KBM-7 (cell line): ENCODE measurements around the gene DUSP7.

ENCODE experiments used
- DNase-seq: peaks from one replicate; pipeline ENCODE4 v3.0.0-alpha.2; 2015
- in situ Hi-C: fragments of 300-500 bp; cut with MboI; formaldehyde crosslinking; loops from 2 replicates; pipeline ENCODE4 v1.14.3; 2020; ENCODE audit warnings: low sequenced_read_pairs, low pct_unique_long_range_greater_than_20kb, mixed read lengths

DUSP7 gene

GRCh38 chr3:52070724-52071621 is 14.6 kb upstream of the DUSP7 start:
- DNase-seq, result no peak
- in situ Hi-C loops, result no loop called here

GRCh38 chr3:52069855-52070254 is 13.5 kb upstream of the DUSP7 start:
- DNase-seq, result no peak
- in situ Hi-C loops, result no loop called here

- no peak for DNase-seq
- in situ Hi-C loops, result no loop called here
Observed at GRCh38 chr3:52069135-52069534, 12.8 kb upstream of the DUSP7 start.

GRCh38 chr3:52068730-52069129 is 12.4 kb upstream of the DUSP7 start:
- in situ Hi-C loops, result no loop called here
- DNase-seq, result no peak

- DNase-seq, result peak; percentile 19
- in situ Hi-C loops, result no loop called here
Observed at GRCh38 chr3:52068055-52068571, 11.7 kb upstream of the DUSP7 start.

- DNase-seq, result no peak
- in situ Hi-C loops, result no loop called here
Observed at GRCh38 chr3:52067526-52067925, 11.2 kb upstream of the DUSP7 start.

- DNase-seq, result no peak
- in situ Hi-C loops, result no loop called here
Observed at GRCh38 chr3:52067046-52067445, 10.7 kb upstream of the DUSP7 start.

GRCh38 chr3:52065264-52065756 is 8.9 kb upstream of the DUSP7 start:
- in situ Hi-C loops, result no loop called here
- DNase-seq, result no peak

- no peak for DNase-seq
- in situ Hi-C loops, result no loop called here
Observed at GRCh38 chr3:52064561-52064960, 8.2 kb upstream of the DUSP7 start.

GRCh38 chr3:52063026-52063723 is 6.8 kb upstream of the DUSP7 start:
- no peak for DNase-seq
- in situ Hi-C loops, result no loop called here

GRCh38 chr3:52062505-52062904 is 6.1 kb upstream of the DUSP7 start:
- no peak for DNase-seq

GRCh38 chr3:52061121-52061910 is 4.9 kb upstream of the DUSP7 start:
- DNase-seq, result no peak
- in situ Hi-C loops, result no loop called here

More at GRCh38 chr3:52062505-52062904, 6.1 kb upstream of the DUSP7 start:
- in situ Hi-C loops, result no loop called here

- DNase-seq, result no peak
- in situ Hi-C loops, result no loop called here
Observed at GRCh38 chr3:52059781-52060180, 3.4 kb upstream of the DUSP7 start.

GRCh38 chr3:52057812-52058495 is 1.6 kb upstream of the DUSP7 start:
- in situ Hi-C loops, result no loop called here

GRCh38 chr3:52056968-52057811 is 819 bp upstream of the DUSP7 start:
- in situ Hi-C loops, result no loop called here

More at GRCh38 chr3:52057812-52058495, 1.6 kb upstream of the DUSP7 start:
- no peak for DNase-seq

GRCh38 chr3:52055537-52056351 is 627 bp downstream of the DUSP7 start:
- in situ Hi-C loops, result no loop called here
- DNase-seq, result peak; percentile 41

More at GRCh38 chr3:52056968-52057811, 819 bp upstream of the DUSP7 start:
- DNase-seq, result peak; percentile 100
